DND-41 (cell line): ENCODE data around the gene ZKSCAN1.

Source experiments
- ATAC-seq: fragments of 200-7000 bp; cut with Tn5 transposase; 3 replicates; pipeline ENCODE4 v1.9.1; 2021; ENCODE audit warnings: low read depth; ENCODE audit not compliant: insufficient read depth
- DNase-seq: peaks from one replicate; pipeline ENCODE4 v3.0.0-alpha.2; 2020
- H2AFZ ChIP-seq: 2 replicates; pipeline ENCODE4 v1.6.0; 2012; ENCODE audit warnings: low read depth, low read length
- H3K27ac ChIP-seq: 2 replicates; pipeline ENCODE4 v1.5.1; 2012; ENCODE audit warnings: low read length, inconsistent platforms
- H3K27me3 ChIP-seq: fragments of 200-600 bp; sonication (generic); 2 replicates; pipeline ENCODE4 v1.6.0; 2012; ENCODE audit warnings: low read length, mild to moderate bottlenecking, inconsistent platforms; ENCODE audit not compliant: insufficient read depth, poor library complexity
- H3K36me3 ChIP-seq: 2 replicates; pipeline ENCODE4 v1.5.1; 2012; ENCODE audit warnings: low read length, inconsistent platforms; ENCODE audit not compliant: insufficient read depth
- H3K4me1 ChIP-seq: 2 replicates; pipeline ENCODE4 v1.5.1; 2012; ENCODE audit warnings: mild to moderate bottlenecking, low read length; ENCODE audit not compliant: insufficient read depth
- H3K4me2 ChIP-seq: 2 replicates; pipeline ENCODE4 v1.6.0; 2012; ENCODE audit warnings: mild to moderate bottlenecking, moderate library complexity, low read length, inconsistent platforms; ENCODE audit not compliant: insufficient read depth
- H3K4me3 ChIP-seq, 2 experiments: fragments of 200-600 bp in 1 of 2; shearing (Covaris generic) in 1 of 2; 2 replicates each; pipeline ENCODE4 v1.5.1; 2012 to 2016; ENCODE audit warnings: inconsistent platforms in 2 of 2, low read length in 2 of 2, mild to moderate bottlenecking in 2 of 2, low read depth in 1 of 2, moderate library complexity in 1 of 2
- H3K79me2 ChIP-seq: 2 replicates; pipeline ENCODE4 v1.6.0; 2012; ENCODE audit warnings: low read length, inconsistent platforms; ENCODE audit not compliant: insufficient read depth
- H3K9ac ChIP-seq: 2 replicates; pipeline ENCODE4 v1.6.0; 2012; ENCODE audit warnings: low read depth, mild to moderate bottlenecking, inconsistent platforms, low read length, moderate library complexity
- H3K9me3 ChIP-seq: 2 replicates; pipeline ENCODE4 v1.5.1; 2012; ENCODE audit warnings: low read length, moderate library complexity, mild to moderate bottlenecking, inconsistent platforms; ENCODE audit not compliant: insufficient read depth, severe bottlenecking
- H4K20me1 ChIP-seq: 2 replicates; pipeline ENCODE4 v1.6.0; 2012; ENCODE audit warnings: low read length; ENCODE audit not compliant: insufficient read depth
- EZH2 ChIP-seq: IDR thresholded peaks from 3 replicates; pipeline ENCODE4 v1.6.1; 2012; ENCODE audit warnings: borderline replicate concordance, low read depth, mild to moderate bottlenecking, moderate library complexity, low read length, inconsistent platforms; ENCODE audit not compliant: severe bottlenecking
- TF ChIP-seq, protein P1 (sequence below): IDR thresholded peaks from 2 replicates; pipeline ENCODE4 v1.5.1; 2012; ENCODE audit warnings: borderline replicate concordance, low read length, moderate library complexity, mild to moderate bottlenecking; ENCODE audit not compliant: poor library complexity, severe bottlenecking; ENCODE audit errors: extremely low read depth

ZKSCAN1 gene

DNA sequence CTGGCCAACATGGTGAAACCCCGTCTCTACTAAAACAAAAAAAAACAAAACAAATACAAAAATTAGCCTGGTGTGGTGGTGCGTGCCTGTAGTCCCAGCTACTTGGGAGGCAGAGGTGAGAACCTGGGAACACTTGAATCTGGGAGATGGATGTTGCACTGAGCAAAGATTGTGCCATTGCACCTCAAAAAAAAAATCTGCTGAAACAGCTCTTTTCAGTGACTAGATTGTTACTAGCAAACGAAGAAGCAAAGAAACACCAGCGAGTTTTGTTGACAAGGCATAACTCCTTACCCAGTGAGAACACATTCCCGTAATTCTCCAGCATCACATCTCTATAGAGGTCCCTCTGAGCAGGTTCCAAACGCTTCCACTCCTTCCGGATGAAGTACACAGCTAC is 59.4 kb downstream of the ZKSCAN1 start:
- Histone ChIP-seq H3K79me2 (peaks cover 53% of the 10 kb centered on the region), H3K36me3 (peaks cover 96% of the 10 kb centered on the region), H3K4me1 (peaks cover 14% of the 10 kb centered on the region), H2AFZ (no peak overlapping the region), H3K27ac (no peak overlapping the region), H3K27me3 (no peaks in the 10 kb centered on the region), H3K4me2 (no peak overlapping the region), H4K20me1 (peaks cover 17% of the 10 kb centered on the region), H3K4me3 (no peak overlapping the region), H3K9me3 (peaks cover 24% of the 10 kb centered on the region), H3K9ac (no peak overlapping the region)
- ATAC-seq (no peak), DNase-seq (no peak)
- no peak for TF ChIP-seq EZH2

DNA sequence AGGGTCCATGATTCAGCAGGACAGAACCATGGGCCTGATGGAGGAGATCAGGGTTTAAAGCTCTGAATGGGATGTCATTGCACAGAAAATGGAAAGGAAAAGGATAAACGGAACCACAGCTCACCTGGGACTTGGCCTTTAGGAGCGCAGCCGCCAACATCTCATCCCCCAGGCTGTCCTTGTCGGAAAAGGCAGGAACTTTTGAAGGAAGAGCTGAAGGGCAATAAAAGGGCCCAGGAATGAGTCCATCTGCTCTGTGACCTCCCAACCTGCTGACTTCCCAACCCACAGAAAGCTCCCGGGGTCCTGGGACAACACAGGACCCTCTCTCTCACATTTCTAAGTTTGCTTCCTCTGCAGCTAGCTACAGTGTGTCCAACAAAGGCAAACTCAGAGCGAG is 60.0 kb downstream of the ZKSCAN1 start:
- H3K9me3 ChIP-seq = peaks cover 24% of the 10 kb centered on the region

DNA sequence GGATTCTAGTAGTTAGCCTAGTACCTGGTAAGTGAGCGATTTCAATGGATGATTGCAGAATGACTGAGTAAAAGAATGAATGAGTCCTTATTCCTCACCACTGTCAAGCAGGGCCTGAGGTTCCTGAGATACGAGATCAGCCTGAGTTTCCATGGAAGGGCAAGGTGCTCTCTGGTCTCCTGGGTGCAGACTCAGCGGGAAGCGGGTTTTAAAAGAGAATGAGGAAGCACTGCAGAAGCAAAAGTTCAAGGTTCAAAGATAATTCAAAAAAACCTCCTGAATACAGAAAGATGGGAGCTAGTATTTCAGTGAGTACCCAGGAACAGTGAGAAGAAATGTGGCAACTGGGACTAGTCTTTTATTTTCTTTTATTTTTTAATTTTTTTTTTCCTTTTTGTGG is 61.8 kb downstream of the ZKSCAN1 start:
- no peaks in the 10 kb centered on the region for H3K27me3 ChIP-seq
- DNase-seq (no peak), ATAC-seq (no peak)
- H3K9me3 ChIP-seq = peaks cover 8% of the 10 kb centered on the region
- peaks cover 71% of the 10 kb centered on the region for H3K79me2 ChIP-seq
- H3K4me1 ChIP-seq = peaks cover 30% of the 10 kb centered on the region
- no peak overlapping the region for H3K27ac ChIP-seq
- TF ChIP-seq, protein P1, sequence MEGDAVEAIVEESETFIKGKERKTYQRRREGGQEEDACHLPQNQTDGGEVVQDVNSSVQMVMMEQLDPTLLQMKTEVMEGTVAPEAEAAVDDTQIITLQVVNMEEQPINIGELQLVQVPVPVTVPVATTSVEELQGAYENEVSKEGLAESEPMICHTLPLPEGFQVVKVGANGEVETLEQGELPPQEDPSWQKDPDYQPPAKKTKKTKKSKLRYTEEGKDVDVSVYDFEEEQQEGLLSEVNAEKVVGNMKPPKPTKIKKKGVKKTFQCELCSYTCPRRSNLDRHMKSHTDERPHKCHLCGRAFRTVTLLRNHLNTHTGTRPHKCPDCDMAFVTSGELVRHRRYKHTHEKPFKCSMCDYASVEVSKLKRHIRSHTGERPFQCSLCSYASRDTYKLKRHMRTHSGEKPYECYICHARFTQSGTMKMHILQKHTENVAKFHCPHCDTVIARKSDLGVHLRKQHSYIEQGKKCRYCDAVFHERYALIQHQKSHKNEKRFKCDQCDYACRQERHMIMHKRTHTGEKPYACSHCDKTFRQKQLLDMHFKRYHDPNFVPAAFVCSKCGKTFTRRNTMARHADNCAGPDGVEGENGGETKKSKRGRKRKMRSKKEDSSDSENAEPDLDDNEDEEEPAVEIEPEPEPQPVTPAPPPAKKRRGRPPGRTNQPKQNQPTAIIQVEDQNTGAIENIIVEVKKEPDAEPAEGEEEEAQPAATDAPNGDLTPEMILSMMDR = no peak
- TF ChIP-seq EZH2 = no peak
- H3K36me3 ChIP-seq = peaks cover 83% of the 10 kb centered on the region
- no peak overlapping the region for H2AFZ ChIP-seq
- H4K20me1 ChIP-seq = peaks cover 21% of the 10 kb centered on the region
- no peak overlapping the region for H3K4me3 ChIP-seq
- no peak overlapping the region for H3K9ac ChIP-seq
- H3K4me2 ChIP-seq = no peak overlapping the region

More for the DNA sequence above, 60.0 kb downstream of the ZKSCAN1 start:
- peaks cover 95% of the 10 kb centered on the region for H3K36me3 ChIP-seq
- no peak for TF ChIP-seq EZH2
- TF ChIP-seq, protein P1 = no peak
- no peak overlapping the region for H3K9ac ChIP-seq
- H3K4me2 ChIP-seq = no peak overlapping the region
- no peaks in the 10 kb centered on the region for H3K27me3 ChIP-seq
- H3K27ac ChIP-seq = no peak overlapping the region
- peaks cover 21% of the 10 kb centered on the region for H4K20me1 ChIP-seq
- peaks cover 59% of the 10 kb centered on the region for H3K79me2 ChIP-seq
- no peak for ATAC-seq
- peaks cover 20% of the 10 kb centered on the region for H3K4me1 ChIP-seq
- no peak overlapping the region for H2AFZ ChIP-seq
- DNase-seq = no peak
- H3K4me3 ChIP-seq = no peak overlapping the region

DNA sequence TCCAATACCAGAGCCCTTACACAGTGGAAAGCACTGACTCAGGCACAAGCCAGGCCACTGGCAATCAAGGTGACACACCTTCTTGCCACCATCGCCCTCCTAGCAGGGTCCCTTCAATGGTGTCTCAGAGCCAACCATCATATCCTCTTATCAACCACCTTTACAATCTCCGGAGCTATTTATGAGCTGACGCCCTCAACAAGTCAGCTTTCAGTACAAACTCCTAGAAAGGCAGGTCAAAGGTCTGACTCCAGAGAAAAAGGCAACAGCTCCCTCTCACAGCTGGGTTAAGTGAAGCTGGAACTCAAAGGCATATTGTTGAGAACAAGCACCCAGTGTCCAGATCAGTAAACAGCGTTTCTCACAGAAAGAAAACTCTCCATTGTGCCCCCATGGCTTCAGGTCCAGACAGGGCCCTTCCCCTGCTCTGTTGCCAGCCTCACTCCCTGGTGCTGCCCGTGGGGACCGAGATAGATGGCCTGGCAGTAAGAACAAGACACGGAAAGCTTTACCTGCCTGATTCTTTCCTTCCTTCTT is 63.7 kb downstream of the ZKSCAN1 start:
- Histone ChIP-seq H3K36me3 (peaks cover 64% of the 10 kb centered on the region), H3K9ac (peak overlapping the region; percentile 90; the same call in 1 of the 2 replicates), H3K79me2 (peaks cover 70% of the 10 kb centered on the region)

More for the DNA sequence above, 63.7 kb downstream of the ZKSCAN1 start:
- Histone ChIP-seq H3K27me3 (no peaks in the 10 kb centered on the region), H3K27ac (no peak overlapping the region), H3K9me3 (no peaks in the 10 kb centered on the region), H3K4me3 (peak overlapping the region in 1 of 2 experiments; percentile 92; a peak in 1 of 4 replicates), H3K4me1 (peaks cover 34% of the 10 kb centered on the region), H2AFZ (no peak overlapping the region), H4K20me1 (peaks cover 21% of the 10 kb centered on the region), H3K4me2 (peak overlapping the region; percentile 79)
- no peak for ATAC-seq
- TF ChIP-seq EZH2 = no peak
- TF ChIP-seq, protein P1 = no peak
- no peak for DNase-seq
